Ovary (tissue), 3 donors: ENCODE data around the gene ALDH1A3.

Source experiments
- CTCF ChIP-seq, 3 donors: fragments of 450-650 bp in 2 of 3; fragments of 200-600 bp in 1 of 3; IDR thresholded peaks; one replicate each; pipeline versions ENCODE4 v1.5.1 to v1.8.0; 2016 to 2022; ENCODE audit warnings: antibody characterized with exemption in 3 of 3, mild to moderate bottlenecking in 1 of 3
- EP300 ChIP-seq: sonication (generic); formaldehyde crosslinking; IDR thresholded peaks from one replicate; pipeline ENCODE4 v1.6.1; 2017; ENCODE audit warnings: antibody characterized with exemption
- POLR2A ChIP-seq: fragments of 450-650 bp; IDR thresholded peaks from one replicate; pipeline ENCODE4 v1.6.1; 2017; ENCODE audit warnings: antibody characterized with exemption, mild to moderate bottlenecking, moderate library complexity
- donor health status: DM: no; HTN: no; CAD: no.

GRCh38 chr15:100834731-100835130 lies 44.9 kb upstream of the ALDH1A3 start:
- TF ChIP-seq CTCF (IDR thresholded peaks at IDR 0.05), result no peak
- no peak for TF ChIP-seq POLR2A
- no peak for TF ChIP-seq EP300
